HEK293T (cell line): ENCODE data around the gene SMARCC1.

Experiments used
- FOXK2 ChIP-seq: fragments of 450-650 bp; IDR thresholded peaks from 2 replicates; pipeline ENCODE4 v1.6.1; 2016; ENCODE audit warnings: mild to moderate bottlenecking
- SP1 ChIP-seq: fragments of 450-650 bp; IDR thresholded peaks from 2 replicates; pipeline ENCODE4 v1.6.1; 2017

GRCh38 chr3:47613722-47614121 is 168.0 kb downstream of the SMARCC1 start:
- no peak for TF ChIP-seq SP1
- no peak for TF ChIP-seq FOXK2
